IMR-90 (cell line): ENCODE data around the gene CHD6. TPM values are rescaled to one million over a fixed set of nuclear protein-coding genes. Genes with fewer than 3 reads are reported as not detected.
A peak's percentile ranks its signal among the peaks of the same experiment; 100 is the strongest.

Experiments
- ATAC-seq: fragments of 200-7000 bp; cut with Tn5 transposase; 2 replicates; pipeline ENCODE4 v1.9.1; 2020; ENCODE audit warnings: low read depth, mild to moderate bottlenecking, moderate library complexity
- BruUV-seq: library from RNA; stranded (reverse); fragments of 400-500 nt; replicated peaks from 2 replicates; lab custom pipeline; 2021; lab: Mats Ljungman, UMichigan
- CTCF ChIA-PET: fragments of 300-600 bp; formaldehyde crosslinking; extraction: SDS; loops from one replicate; lab custom pipeline; 2021; ENCODE audit warnings: antibody characterized with exemption; lab: Yijun Ruan, JAX
- POLR2A ChIA-PET: fragments of 300-600 bp; sonication (Branson Sonifier 250); formaldehyde crosslinking; loops from one replicate; lab custom pipeline; 2022; ENCODE audit warnings: antibody characterized with exemption; ENCODE audit not compliant: unreplicated experiment; lab: Charles Lee
- DNase-seq: peaks from one replicate; pipeline ENCODE4 v3.0.0; 2013
- H2AFZ ChIP-seq: replicated peaks from 2 replicates; pipeline ENCODE3; 2013; ENCODE audit warnings: low read length, mild to moderate bottlenecking; ENCODE audit not compliant: poor library complexity
- H2AK5ac ChIP-seq: 2 replicates; pipeline ENCODE4 v1.6.1; 2013; ENCODE audit warnings: low read depth, low read length, inconsistent platforms
- H2AK9ac ChIP-seq: replicated peaks from 2 replicates; pipeline ENCODE3; 2013; ENCODE audit warnings: mild to moderate bottlenecking, low read depth, low read length, moderate library complexity; ENCODE audit not compliant: poor library complexity
- H2BK120ac ChIP-seq: 2 replicates; pipeline ENCODE4 v1.6.1; 2013; ENCODE audit warnings: low read depth, low read length, inconsistent platforms
- H2BK15ac ChIP-seq: 3 replicates; pipeline ENCODE4 v1.6.1; 2013; ENCODE audit warnings: low read depth, low read length, inconsistent platforms
- H2BK20ac ChIP-seq: 2 replicates; pipeline ENCODE4 v1.6.1; 2013; ENCODE audit warnings: low read depth, mild to moderate bottlenecking, inconsistent platforms, low read length, moderate library complexity
- H2BK5ac ChIP-seq: 2 replicates; pipeline ENCODE4 v1.6.1; 2013; ENCODE audit warnings: mild to moderate bottlenecking, low read depth, low read length, inconsistent platforms; ENCODE audit not compliant: poor library complexity, severe bottlenecking
- H3K14ac ChIP-seq: replicated peaks from 2 replicates; pipeline ENCODE4 v1.6.1; 2013; ENCODE audit warnings: low read depth, low read length, inconsistent platforms
- H3K18ac ChIP-seq: 2 replicates; pipeline ENCODE4 v1.6.1; 2013; ENCODE audit warnings: low read depth, low read length, control low read depth
- H3K23ac ChIP-seq: 2 replicates; pipeline ENCODE4 v1.6.1; 2013; ENCODE audit warnings: low read depth, low read length, inconsistent platforms
- H3K27ac ChIP-seq: 2 replicates; pipeline ENCODE4 v1.5.1; 2013; ENCODE audit warnings: mild to moderate bottlenecking, control low read depth, low read length; ENCODE audit not compliant: insufficient read depth
- H3K27me3 ChIP-seq: 2 replicates; pipeline ENCODE4 v1.6.1; 2013; ENCODE audit warnings: low read length; ENCODE audit not compliant: control insufficient read depth, insufficient read depth
- H3K36me3 ChIP-seq: 2 replicates; pipeline ENCODE4 v1.6.1; 2013; ENCODE audit warnings: low read length, mixed read lengths; ENCODE audit not compliant: control insufficient read depth, insufficient read depth
- H3K4ac ChIP-seq: 2 replicates; pipeline ENCODE4 v1.6.1; 2013; ENCODE audit warnings: low read depth, low read length, inconsistent platforms
- H3K4me1 ChIP-seq: 2 replicates; pipeline ENCODE4 v1.6.1; 2013; ENCODE audit warnings: low read length, mixed read lengths; ENCODE audit not compliant: control insufficient read depth, insufficient read depth
- H3K4me2 ChIP-seq: 2 replicates; pipeline ENCODE4 v1.6.1; 2013; ENCODE audit warnings: low read depth, mild to moderate bottlenecking, control low read depth, low read length, moderate library complexity
- H3K4me3 ChIP-seq: 2 replicates; pipeline ENCODE4 v1.5.1; 2013; ENCODE audit warnings: low read depth, mild to moderate bottlenecking, control low read depth, low read length, moderate library complexity; ENCODE audit not compliant: insufficient read depth
- H3K56ac ChIP-seq: 2 replicates; pipeline ENCODE4 v1.6.1; 2013; ENCODE audit warnings: low read length, inconsistent platforms; ENCODE audit not compliant: insufficient read depth; ENCODE audit errors: extremely low read depth
- H3K79me1 ChIP-seq, 2 experiments: 2 replicates each; pipeline ENCODE4 v1.6.1; 2013; ENCODE audit warnings: low read length in 2 of 2, inconsistent platforms in 1 of 2, low read depth in 1 of 2
- H3K9ac ChIP-seq: 2 replicates; pipeline ENCODE4 v1.6.1; 2013; ENCODE audit warnings: low read depth, low read length, control low read depth
- H3K9me1 ChIP-seq: 2 replicates; pipeline ENCODE4 v1.6.1; 2013; ENCODE audit warnings: low read length, inconsistent platforms; ENCODE audit not compliant: insufficient read depth
- H3K9me3 ChIP-seq: 2 replicates; pipeline ENCODE4 v1.6.1; 2013; ENCODE audit warnings: low read length; ENCODE audit not compliant: control insufficient read depth, insufficient read depth
- H4K20me1 ChIP-seq: 2 replicates; pipeline ENCODE4 v1.6.1; 2013; ENCODE audit warnings: low read length, inconsistent platforms; ENCODE audit not compliant: insufficient read depth
- H4K5ac ChIP-seq: 2 replicates; pipeline ENCODE4 v1.6.1; 2013; ENCODE audit warnings: mild to moderate bottlenecking, low read depth, low read length, control low read depth
- H4K8ac ChIP-seq, 2 experiments: 2 replicates each; pipeline ENCODE4 v1.6.1; 2013; ENCODE audit warnings: low read depth in 2 of 2, low read length in 2 of 2, control low read depth in 1 of 2, inconsistent platforms in 1 of 2
- H4K91ac ChIP-seq: 2 replicates; pipeline ENCODE4 v1.6.1; 2013; ENCODE audit warnings: low read depth, low read length, inconsistent platforms; ENCODE audit not compliant: insufficient read depth
- BHLHE40 ChIP-seq: fragments of 150-350 bp; IDR thresholded peaks from 2 replicates; pipeline ENCODE4 v1.6.1; 2016; ENCODE audit warnings: mild to moderate bottlenecking, low read depth, low read length
- CEBPB ChIP-seq: IDR thresholded peaks from 2 replicates; pipeline ENCODE4 v1.6.1; 2012; ENCODE audit warnings: low read depth, low read length, improper control_type of control experiment
- FOS ChIP-seq: fragments of 150-350 bp; IDR thresholded peaks from 2 replicates; pipeline ENCODE4 v1.6.1; 2016; ENCODE audit warnings: low read depth, low read length
- MAFK ChIP-seq: IDR thresholded peaks from 2 replicates; pipeline ENCODE4 v1.6.1; 2012; ENCODE audit warnings: low read depth, low read length, improper control_type of control experiment
- MAZ ChIP-seq: IDR thresholded peaks from 2 replicates; pipeline ENCODE4 v1.6.1; 2012; ENCODE audit warnings: low read depth, mild to moderate bottlenecking, low read length, improper control_type of control experiment, moderate library complexity, borderline replicate concordance
- MXI1 ChIP-seq: IDR thresholded peaks from 2 replicates; pipeline ENCODE4 v1.6.1; 2012; ENCODE audit warnings: low read depth, mild to moderate bottlenecking, low read length, moderate library complexity, borderline replicate concordance
- NFE2L2 ChIP-seq: fragments of 150-350 bp; IDR thresholded peaks from 2 replicates; pipeline ENCODE4 v1.6.1; 2016; ENCODE audit warnings: low read depth, mild to moderate bottlenecking, low read length
- POLR2A ChIP-seq: IDR thresholded peaks from 2 replicates; pipeline ENCODE4 v1.6.1; 2012; ENCODE audit warnings: mild to moderate bottlenecking, low read depth, low read length
- RAD21 ChIP-seq: IDR thresholded peaks from 2 replicates; pipeline ENCODE4 v1.6.1; 2012; ENCODE audit warnings: low read length, improper control_type of control experiment
- RCOR1 ChIP-seq: IDR thresholded peaks from 2 replicates; pipeline ENCODE4 v1.6.1; 2012; ENCODE audit warnings: mild to moderate bottlenecking, low read length, improper control_type of control experiment; ENCODE audit not compliant: insufficient replicate concordance
- RFX5 ChIP-seq: IDR thresholded peaks from 2 replicates; pipeline ENCODE4 v1.8.0; 2012; ENCODE audit warnings: low read depth, mild to moderate bottlenecking, low read length, moderate library complexity
- SMC3 ChIP-seq: fragments of 150-350 bp; IDR thresholded peaks from 2 replicates; pipeline ENCODE4 v1.6.1; 2016; ENCODE audit warnings: low read depth, mild to moderate bottlenecking, antibody characterized with exemption, low read length, moderate library complexity
- dilution Hi-C: fragments of 300-500 bp; cut with HindIII; formaldehyde crosslinking; loops from one replicate; pipeline ENCODE4 v1.14.3; 2018; ENCODE audit warnings: low sequenced_read_pairs; ENCODE audit not compliant: unreplicated experiment
- in situ Hi-C: fragments of 300-500 bp; cut with MboI; formaldehyde crosslinking; loops from 3 replicates; pipeline ENCODE4 v1.14.3; 2019; ENCODE audit warnings: low sequenced_read_pairs, inconsistent platforms, mixed read lengths
- intact Hi-C: fragments of 100-400 bp; cut with micrococcal nuclease; formaldehyde crosslinking; loops from 2 replicates; pipeline ENCODE4 v1.10.0; 2022
- polyA plus RNA-seq, 3 experiments: library from polyadenylated mRNA; depleted of rRNA; stranded (reverse); fragments of >200 nt; gene quantifications; 2 replicates each; pipeline ENCODE4 v1.2.3, GENCODE V29; 2012; ENCODE audit warnings: low replicate concordance in 1 of 3
- total RNA-seq: library from RNA; depleted of rRNA; stranded (reverse); fragments of >200 nt; gene quantifications from 2 replicates; pipeline ENCODE4 v1.2.3, GENCODE V29; 2012
- TF ChIP-seq, protein P1 (sequence below): fragments of 150-350 bp; IDR thresholded peaks from 2 replicates; pipeline ENCODE4 v1.6.1; 2016; ENCODE audit warnings: low read depth, mild to moderate bottlenecking, low read length, moderate library complexity, borderline replicate concordance
- TF ChIP-seq, protein P2 (sequence below): fragments of 150-350 bp; IDR thresholded peaks from 2 replicates; pipeline ENCODE4 v1.6.1; 2017; ENCODE audit warnings: mild to moderate bottlenecking, antibody characterized with exemption, low read length, low read depth

CHD6 gene
- total and polyA plus RNA-seq, 2 of the 4 experiments (the other 2 are of a cell fraction): 8.8 to 26.7 TPM

DNA sequence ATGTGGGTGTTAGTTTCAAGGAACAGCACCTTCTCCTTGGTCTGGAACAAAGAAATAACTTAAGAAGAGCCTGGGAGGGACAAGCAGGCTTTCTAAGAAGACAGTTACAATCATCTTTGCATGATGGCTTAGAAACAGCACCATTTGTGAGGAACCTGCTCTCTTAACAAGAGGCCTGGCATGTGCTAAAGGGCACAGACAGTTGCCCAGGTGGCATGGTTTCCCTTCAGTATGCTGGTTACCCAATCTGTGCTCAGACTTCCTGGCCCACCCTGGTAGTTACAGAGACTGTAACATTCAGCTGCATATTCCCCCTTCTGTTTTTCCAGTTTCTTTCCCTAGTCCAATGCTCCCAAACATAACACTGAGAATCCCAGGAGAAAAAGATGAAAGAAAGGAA is 84.0 kb downstream of the CHD6 start:
- ChIA-PET CTCF (no interaction called here), POLR2A (no interaction called here)
- in situ Hi-C loops (no loop called here), dilution Hi-C loops (no loop called here), intact Hi-C loops (no loop called here)
- no peak overlapping the region for H3K27ac ChIP-seq
- H3K4me3 ChIP-seq: no peak overlapping the region
- H3K18ac ChIP-seq: no peak overlapping the region
- H4K8ac ChIP-seq: no peak overlapping the region
- H4K20me1 ChIP-seq: peaks cover 15% of the 10 kb centered on the region
- peaks cover 28 to 62% of the 10 kb centered on the region in 2 experiments for H3K79me1 ChIP-seq
- H2BK20ac ChIP-seq: no peak overlapping the region
- H3K23ac ChIP-seq: 0 out of 2 replicates have a peak overlapping the region, but pooled peaks have one; percentile 24
- H2AK9ac ChIP-seq: no peak overlapping the region
- no peak overlapping the region for H3K14ac ChIP-seq
- TF ChIP-seq MAZ (no peak), NFE2L2 (no peak), POLR2A (no peak), MXI1 (no peak), BHLHE40 (no peak), RCOR1 (no peak), RAD21 (no peak), SMC3 (no peak), MAFK (no peak), RFX5 (no peak), FOS (no peak), CEBPB (no peak)
- TF ChIP-seq, protein P1, sequence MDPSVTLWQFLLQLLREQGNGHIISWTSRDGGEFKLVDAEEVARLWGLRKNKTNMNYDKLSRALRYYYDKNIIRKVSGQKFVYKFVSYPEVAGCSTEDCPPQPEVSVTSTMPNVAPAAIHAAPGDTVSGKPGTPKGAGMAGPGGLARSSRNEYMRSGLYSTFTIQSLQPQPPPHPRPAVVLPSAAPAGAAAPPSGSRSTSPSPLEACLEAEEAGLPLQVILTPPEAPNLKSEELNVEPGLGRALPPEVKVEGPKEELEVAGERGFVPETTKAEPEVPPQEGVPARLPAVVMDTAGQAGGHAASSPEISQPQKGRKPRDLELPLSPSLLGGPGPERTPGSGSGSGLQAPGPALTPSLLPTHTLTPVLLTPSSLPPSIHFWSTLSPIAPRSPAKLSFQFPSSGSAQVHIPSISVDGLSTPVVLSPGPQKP: no peak
- TF ChIP-seq, protein P2, sequence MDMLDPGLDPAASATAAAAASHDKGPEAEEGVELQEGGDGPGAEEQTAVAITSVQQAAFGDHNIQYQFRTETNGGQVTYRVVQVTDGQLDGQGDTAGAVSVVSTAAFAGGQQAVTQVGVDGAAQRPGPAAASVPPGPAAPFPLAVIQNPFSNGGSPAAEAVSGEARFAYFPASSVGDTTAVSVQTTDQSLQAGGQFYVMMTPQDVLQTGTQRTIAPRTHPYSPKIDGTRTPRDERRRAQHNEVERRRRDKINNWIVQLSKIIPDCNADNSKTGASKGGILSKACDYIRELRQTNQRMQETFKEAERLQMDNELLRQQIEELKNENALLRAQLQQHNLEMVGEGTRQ: no peak
- no peak overlapping the region for H2AFZ ChIP-seq
- H3K9ac ChIP-seq: no peak overlapping the region
- no peaks in the 10 kb centered on the region for H3K27me3 ChIP-seq
- peaks cover 22% of the 10 kb centered on the region for H3K9me1 ChIP-seq
- H3K4me1 ChIP-seq: peaks cover 9% of the 10 kb centered on the region
- no peak overlapping the region for H2BK120ac ChIP-seq
- no peak for ATAC-seq
- peaks cover 3% of the 10 kb centered on the region; the same call in 1 of the 2 replicates for H3K9me3 ChIP-seq
- DNase-seq: no peak
- peaks cover 14% of the 10 kb centered on the region for H3K36me3 ChIP-seq
- no peak overlapping the region for H4K91ac ChIP-seq
- H2AK5ac ChIP-seq: no peak overlapping the region
- no peak overlapping the region for H4K5ac ChIP-seq
- H2BK5ac ChIP-seq: no peak overlapping the region
- H3K4me2 ChIP-seq: no peak overlapping the region
- H3K4ac ChIP-seq: no peak overlapping the region
- no peak overlapping the region for H2BK15ac ChIP-seq
- no peak overlapping the region; the same call in 1 of the 2 replicates for H3K56ac ChIP-seq
- BruUV-seq: no TSS peak
